ENCODE data around the gene PRODH2.
"Not testable (repeated sequence)": the region's sequence is repeated elsewhere in the genome, so short reads cannot be mapped to it uniquely, and the experiment has no call there.

The PRODH2 gene

GRCh38 chr19:35842666-35843272, 30.1 kb upstream of the PRODH2 start:
- no peak for DNase-seq

DNA sequence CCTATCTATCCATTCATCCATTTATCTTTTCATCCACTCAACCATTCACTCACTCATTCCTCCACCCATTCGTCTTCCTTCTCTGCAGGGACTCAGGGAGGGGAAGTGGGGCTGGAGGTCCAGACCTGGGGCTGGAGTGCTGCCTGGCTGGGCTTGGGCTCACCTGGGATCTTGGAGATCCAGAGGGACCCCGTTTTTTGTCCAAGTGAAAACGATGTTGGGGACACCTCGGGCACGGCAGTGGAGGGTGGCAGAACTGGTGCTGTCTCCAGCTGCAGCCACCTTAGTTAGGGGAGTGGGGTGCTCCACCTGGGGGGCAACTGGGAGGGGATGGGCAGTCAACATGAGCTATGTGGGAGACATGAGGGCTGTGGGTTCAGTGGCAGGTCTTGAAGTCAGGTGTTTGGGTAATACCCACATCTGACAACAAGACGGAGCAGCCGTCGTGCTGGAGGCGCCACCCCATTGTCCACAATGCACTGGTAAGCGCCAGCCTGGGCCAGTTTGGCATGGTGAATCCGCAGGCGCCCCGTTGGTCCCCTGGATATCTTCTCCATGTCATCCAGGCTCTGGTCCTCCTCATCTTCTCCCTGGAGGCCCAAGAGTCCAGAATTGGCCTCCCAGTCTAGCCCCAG, 29.4 kb upstream of the PRODH2 start:
- DNase-seq = no peak

DNA sequence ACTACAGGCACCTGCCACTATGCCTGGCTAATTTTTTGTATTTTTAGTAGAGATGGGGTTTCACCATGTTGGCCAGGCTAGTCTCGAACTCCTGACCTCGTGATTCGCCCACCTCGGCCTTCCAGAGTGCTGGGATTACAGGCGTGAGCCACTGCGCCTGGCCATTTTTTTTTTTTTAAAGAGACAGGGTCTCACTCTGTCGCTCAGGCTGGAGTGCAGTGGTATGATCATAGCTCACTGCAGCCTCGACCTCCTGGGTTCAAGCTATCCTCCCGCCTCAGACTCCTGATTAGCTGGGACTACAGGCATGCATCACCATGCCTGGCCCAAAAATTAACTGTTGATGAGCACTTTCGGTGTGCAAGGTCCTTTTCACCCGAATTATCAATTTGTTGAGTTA, 23.5 kb upstream of the PRODH2 start:
- not testable (repeated sequence) for DNase-seq

DNA sequence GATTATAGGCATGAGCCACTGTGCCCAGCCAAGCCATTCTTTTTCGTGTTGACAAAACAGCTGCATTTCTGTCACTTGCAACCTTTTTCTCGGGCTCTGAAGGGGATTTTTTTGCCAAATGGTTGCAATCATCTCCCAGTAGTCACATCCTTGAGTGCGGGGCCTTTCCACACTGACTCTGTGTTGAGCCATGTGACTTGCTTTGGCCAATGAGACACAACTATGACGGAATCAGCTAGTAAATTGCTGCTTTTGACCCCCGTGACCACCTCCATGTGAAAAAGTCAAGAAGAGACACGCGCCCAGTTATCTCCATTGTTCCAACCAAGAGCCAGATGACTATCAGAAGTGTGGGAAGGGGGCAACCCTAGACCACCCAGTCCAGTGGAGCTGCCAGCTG, 21.3 kb upstream of the PRODH2 start:
- no peak for DNase-seq

- no peak for DNase-seq
Measured at GRCh38 chr19:35832054-35832453, 19.4 kb upstream of the PRODH2 start.

DNA sequence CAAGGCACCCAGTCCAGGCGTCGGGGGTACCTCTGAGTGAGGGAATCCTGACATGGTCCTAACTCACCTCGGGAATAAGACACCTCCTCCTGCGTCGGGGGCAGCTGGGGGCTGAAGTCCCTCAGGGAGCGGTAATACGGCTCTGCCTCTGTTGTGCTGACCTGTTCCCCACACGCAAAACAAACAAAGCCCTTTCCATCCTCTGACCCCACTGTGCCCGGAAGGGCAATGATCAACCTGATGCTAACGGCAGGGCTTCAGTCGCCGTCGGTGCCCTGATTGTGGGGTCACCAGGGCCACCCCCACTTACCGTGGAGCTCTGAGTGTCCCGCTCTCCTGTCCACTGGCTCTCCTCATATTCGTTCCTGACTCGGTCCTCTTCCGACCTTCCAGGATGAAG, 18.3 kb upstream of the PRODH2 start:
- no peak for DNase-seq

GRCh38 chr19:35828692-35829301, 16.2 kb upstream of the PRODH2 start:
- DNase-seq = peak; percentile 68

DNA sequence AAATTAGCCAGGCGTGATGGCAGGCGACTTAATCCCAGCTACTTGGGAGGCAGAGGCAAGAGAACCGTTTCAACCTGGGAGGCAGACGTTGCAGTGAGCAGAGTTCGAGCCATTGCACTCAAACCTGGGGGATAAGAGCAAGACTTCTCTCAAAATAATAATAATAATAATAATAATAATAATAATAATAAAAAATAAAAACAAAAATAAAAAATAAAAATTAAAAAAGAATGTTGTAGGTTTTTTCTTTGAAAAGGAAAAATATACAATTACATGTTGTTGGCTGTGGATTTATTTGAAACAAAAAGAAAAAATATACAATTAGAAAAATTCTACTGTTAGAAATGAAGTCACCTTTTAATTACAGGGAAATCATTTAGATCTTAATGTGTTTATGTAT, 11.5 kb upstream of the PRODH2 start:
- DNase-seq = no peak

DNA sequence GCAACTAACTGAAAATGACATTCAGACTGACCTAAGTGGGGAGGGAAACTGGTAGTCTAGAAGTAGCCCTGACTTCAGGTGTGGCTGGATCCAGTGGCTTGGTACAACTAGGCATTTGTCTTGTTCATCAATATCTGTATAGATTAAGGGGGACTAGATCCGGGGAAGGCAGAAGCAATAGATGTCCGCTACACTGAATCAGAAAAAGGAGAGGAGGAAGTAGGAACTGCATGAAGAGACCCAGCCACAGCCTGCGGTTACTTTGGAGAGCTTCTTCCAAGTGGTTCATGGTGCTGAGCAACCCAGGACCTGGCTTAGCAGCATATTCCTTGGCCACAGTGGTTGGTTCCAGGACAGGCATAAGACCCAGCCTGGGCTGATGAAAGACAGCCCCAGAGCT, 9.9 kb upstream of the PRODH2 start:
- DNase-seq = no peak

- DNase-seq = no peak
Measured at GRCh38 chr19:35818445-35818844, 5.8 kb upstream of the PRODH2 start.

GRCh38 chr19:35816846-35817245, 4.2 kb upstream of the PRODH2 start:
- no peak for DNase-seq

DNA sequence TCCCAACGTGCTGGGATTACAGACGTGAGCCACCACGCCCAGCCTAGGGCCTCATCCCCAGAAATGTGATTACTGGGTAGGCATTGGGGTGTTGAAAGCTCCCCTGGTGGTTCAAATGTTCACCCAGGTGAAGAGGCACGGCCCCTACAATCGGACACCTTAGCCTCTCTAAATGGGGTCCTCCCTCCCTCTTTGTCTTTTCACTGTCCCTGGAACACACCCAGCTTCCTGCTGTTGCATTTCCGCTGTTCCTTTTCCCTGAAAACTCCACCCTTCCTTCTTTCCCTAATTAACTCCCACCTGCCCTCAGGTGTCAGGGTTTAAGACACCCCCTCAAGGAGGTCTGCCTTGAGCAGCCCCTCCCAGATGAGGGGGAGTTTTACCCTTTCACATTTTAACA, 3.6 kb upstream of the PRODH2 start:
- DNase-seq = no peak

GRCh38 chr19:35813043-35813890, 622 bp upstream of the PRODH2 start:
- no peak for DNase-seq

GRCh38 chr19:35811317-35812219, 1.1 kb downstream of the PRODH2 start:
- no peak for DNase-seq

GRCh38 chr19:35807633-35808032, 5.0 kb downstream of the PRODH2 start:
- DNase-seq = no peak

DNA sequence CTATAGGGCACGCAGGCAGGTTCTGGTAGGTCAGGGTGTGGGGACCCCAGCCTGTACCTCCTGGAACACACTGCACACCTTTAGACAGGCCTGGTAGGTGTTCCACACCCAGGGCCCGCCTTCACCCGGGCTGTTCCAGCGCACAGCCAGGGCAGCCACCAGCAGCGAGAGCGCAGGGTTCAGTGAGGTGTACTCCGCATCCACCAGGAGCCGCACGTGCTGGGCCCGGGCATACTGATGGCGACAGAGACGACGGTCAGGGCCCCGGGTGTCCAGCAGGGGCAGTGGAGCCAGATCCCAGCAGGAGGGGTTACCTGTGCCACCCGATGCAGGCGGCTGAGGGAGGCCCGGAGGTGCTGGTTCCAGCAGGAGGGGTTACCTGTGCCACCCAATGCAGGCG, 6.0 kb downstream of the PRODH2 start:
- no peak for DNase-seq

- no peak for DNase-seq
Measured at GRCh38 chr19:35805526-35806102, 7.0 kb downstream of the PRODH2 start.

DNA sequence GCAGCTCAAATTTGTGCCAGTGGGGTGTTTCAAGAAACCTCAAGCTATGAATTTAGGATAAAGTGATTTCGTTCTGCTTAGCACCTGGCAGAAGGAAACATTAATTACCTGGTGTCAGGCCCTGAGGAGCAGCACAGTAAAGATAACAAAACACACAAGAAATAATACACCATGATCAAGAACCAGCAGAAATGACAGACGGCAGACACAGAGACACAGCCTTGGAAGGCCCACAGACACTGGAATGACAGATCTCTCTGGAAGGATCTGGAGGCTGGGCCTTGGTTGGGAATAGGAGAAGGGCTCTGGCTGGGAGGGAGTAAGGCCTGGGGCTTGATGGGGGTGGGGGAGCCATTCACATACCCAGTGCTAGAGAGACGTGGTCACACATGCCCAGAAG, 10.8 kb downstream of the PRODH2 start:
- no peak for DNase-seq

- DNase-seq = no peak
Measured at GRCh38 chr19:35797663-35798062, 15.0 kb downstream of the PRODH2 start.

- no peak for DNase-seq
Measured at GRCh38 chr19:35796645-35797542, 15.8 kb downstream of the PRODH2 start.

DNA sequence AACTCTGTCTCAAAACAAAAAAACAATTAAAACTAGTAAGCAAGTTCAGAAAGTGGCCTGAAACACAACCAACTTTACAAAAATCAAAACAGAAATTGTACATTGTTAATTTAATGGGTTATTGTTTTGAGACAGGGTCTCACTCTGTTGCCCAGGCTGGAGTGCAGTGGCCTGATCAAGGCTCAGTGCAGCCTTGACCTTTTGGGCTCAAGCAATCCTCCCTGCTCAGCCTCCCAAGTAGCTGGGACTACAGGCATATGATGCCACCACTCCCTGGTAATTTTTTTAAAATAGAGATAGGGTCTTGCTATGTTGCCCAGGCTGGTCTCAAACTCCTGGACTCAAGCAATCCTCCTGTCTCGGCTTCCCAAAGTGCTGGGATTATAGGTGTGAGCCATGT, 17.1 kb downstream of the PRODH2 start:
- not testable (repeated sequence) for DNase-seq
